Measurements from ENCODE around the gene CCL4. TPM values are rescaled to one million over a fixed set of nuclear protein-coding genes. Genes with fewer than 3 reads are reported as not detected.

Gene CCL4
- total and polyA plus RNA-seq, 2 experiments from 2014 or later, result not detected

DNA sequence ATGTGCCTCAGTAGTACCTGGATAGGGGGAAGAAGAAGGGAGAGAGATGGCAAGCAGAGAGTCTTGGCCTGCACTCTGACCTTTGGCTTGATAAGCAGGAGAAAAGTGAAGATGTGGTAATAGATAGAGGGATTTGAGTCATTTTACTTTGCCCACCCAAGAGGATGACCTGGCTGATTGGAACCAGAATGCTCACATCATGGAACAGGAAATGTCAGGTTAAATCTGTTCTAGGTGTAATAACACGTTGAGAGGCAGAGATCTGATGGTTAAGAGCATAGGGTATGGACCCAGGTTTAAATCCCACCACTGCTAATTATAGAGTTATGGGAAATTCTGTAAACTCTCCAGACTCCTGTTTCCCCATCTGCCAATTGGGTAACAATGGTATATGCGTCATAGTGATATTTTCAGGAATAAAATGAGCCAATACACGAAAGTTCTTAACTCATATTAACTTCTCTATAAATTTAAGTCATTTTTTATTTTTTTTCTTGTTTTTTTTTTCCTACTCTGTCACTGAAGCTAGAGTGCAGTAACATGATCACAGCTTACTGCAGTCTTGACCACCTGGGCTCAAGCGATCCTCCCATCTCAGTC lies 47.6 kb upstream of the CCL4 start:
- peaks cover 4% of the 10 kb centered on the region; the same call in 1 of the 2 replicates for H3K9me2 ChIP-seq (ENCODE audit: insufficient read depth)
- Mint-ChIP-seq H3K9me3 (peaks cover 7% of the 10 kb centered on the region), H3K4me3 (no peak overlapping the region), H3K27ac (no peak overlapping the region), H3K36me3 (ENCODE audit: low read depth) (no peaks in the 10 kb centered on the region), H3K27me3 (ENCODE audit: insufficient read depth, low read depth, poor library complexity) (peaks cover 2% of the 10 kb centered on the region), H3K4me1 (no peaks in the 10 kb centered on the region)
- no peak for DNase-seq (ENCODE audit: low spot score)
- H3K79me2 ChIP-seq (replicated peaks; ENCODE audit: insufficient read depth), result no peaks in the 10 kb centered on the region
- no peak for ATAC-seq
- no peak overlapping the region for H3K4me2 ChIP-seq
- no peaks in the 10 kb centered on the region for H3K27me3 ChIP-seq (ENCODE audit: insufficient read depth)
- H3K27ac ChIP-seq (ENCODE audit: low read depth), result no peak overlapping the region
- no peaks in the 10 kb centered on the region for H3F3A ChIP-seq (replicated peaks; ENCODE audit: low read depth)
- no peak overlapping the region for H3K4me3 ChIP-seq
- no peak for TF ChIP-seq CREB1 (CRISPR knock-in tag; IDR thresholded peaks at IDR 0.05; ENCODE audit: low read depth)
- TF ChIP-seq, protein P1, sequence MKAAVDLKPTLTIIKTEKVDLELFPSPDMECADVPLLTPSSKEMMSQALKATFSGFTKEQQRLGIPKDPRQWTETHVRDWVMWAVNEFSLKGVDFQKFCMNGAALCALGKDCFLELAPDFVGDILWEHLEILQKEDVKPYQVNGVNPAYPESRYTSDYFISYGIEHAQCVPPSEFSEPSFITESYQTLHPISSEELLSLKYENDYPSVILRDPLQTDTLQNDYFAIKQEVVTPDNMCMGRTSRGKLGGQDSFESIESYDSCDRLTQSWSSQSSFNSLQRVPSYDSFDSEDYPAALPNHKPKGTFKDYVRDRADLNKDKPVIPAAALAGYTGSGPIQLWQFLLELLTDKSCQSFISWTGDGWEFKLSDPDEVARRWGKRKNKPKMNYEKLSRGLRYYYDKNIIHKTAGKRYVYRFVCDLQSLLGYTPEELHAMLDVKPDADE (IDR thresholded peaks at IDR 0.05), result no peak
- no peak for TF ChIP-seq ZNF331 (CRISPR knock-in tag; IDR thresholded peaks at IDR 0.05; ENCODE audit: low read depth)
- TF ChIP-seq, protein P2, sequence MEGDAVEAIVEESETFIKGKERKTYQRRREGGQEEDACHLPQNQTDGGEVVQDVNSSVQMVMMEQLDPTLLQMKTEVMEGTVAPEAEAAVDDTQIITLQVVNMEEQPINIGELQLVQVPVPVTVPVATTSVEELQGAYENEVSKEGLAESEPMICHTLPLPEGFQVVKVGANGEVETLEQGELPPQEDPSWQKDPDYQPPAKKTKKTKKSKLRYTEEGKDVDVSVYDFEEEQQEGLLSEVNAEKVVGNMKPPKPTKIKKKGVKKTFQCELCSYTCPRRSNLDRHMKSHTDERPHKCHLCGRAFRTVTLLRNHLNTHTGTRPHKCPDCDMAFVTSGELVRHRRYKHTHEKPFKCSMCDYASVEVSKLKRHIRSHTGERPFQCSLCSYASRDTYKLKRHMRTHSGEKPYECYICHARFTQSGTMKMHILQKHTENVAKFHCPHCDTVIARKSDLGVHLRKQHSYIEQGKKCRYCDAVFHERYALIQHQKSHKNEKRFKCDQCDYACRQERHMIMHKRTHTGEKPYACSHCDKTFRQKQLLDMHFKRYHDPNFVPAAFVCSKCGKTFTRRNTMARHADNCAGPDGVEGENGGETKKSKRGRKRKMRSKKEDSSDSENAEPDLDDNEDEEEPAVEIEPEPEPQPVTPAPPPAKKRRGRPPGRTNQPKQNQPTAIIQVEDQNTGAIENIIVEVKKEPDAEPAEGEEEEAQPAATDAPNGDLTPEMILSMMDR (conservative IDR thresholded peaks at IDR 0.05; ENCODE audit: low read depth in 2 of 2), result no peak
- no peak for TF ChIP-seq EZH2phosphoT487 (IDR thresholded peaks at IDR 0.05; ENCODE audit: unreplicated experiment)
- no peak for TF ChIP-seq POLR2AphosphoS5 (IDR thresholded peaks at IDR 0.05; ENCODE audit: low read depth)
- TF ChIP-seq, protein P3, sequence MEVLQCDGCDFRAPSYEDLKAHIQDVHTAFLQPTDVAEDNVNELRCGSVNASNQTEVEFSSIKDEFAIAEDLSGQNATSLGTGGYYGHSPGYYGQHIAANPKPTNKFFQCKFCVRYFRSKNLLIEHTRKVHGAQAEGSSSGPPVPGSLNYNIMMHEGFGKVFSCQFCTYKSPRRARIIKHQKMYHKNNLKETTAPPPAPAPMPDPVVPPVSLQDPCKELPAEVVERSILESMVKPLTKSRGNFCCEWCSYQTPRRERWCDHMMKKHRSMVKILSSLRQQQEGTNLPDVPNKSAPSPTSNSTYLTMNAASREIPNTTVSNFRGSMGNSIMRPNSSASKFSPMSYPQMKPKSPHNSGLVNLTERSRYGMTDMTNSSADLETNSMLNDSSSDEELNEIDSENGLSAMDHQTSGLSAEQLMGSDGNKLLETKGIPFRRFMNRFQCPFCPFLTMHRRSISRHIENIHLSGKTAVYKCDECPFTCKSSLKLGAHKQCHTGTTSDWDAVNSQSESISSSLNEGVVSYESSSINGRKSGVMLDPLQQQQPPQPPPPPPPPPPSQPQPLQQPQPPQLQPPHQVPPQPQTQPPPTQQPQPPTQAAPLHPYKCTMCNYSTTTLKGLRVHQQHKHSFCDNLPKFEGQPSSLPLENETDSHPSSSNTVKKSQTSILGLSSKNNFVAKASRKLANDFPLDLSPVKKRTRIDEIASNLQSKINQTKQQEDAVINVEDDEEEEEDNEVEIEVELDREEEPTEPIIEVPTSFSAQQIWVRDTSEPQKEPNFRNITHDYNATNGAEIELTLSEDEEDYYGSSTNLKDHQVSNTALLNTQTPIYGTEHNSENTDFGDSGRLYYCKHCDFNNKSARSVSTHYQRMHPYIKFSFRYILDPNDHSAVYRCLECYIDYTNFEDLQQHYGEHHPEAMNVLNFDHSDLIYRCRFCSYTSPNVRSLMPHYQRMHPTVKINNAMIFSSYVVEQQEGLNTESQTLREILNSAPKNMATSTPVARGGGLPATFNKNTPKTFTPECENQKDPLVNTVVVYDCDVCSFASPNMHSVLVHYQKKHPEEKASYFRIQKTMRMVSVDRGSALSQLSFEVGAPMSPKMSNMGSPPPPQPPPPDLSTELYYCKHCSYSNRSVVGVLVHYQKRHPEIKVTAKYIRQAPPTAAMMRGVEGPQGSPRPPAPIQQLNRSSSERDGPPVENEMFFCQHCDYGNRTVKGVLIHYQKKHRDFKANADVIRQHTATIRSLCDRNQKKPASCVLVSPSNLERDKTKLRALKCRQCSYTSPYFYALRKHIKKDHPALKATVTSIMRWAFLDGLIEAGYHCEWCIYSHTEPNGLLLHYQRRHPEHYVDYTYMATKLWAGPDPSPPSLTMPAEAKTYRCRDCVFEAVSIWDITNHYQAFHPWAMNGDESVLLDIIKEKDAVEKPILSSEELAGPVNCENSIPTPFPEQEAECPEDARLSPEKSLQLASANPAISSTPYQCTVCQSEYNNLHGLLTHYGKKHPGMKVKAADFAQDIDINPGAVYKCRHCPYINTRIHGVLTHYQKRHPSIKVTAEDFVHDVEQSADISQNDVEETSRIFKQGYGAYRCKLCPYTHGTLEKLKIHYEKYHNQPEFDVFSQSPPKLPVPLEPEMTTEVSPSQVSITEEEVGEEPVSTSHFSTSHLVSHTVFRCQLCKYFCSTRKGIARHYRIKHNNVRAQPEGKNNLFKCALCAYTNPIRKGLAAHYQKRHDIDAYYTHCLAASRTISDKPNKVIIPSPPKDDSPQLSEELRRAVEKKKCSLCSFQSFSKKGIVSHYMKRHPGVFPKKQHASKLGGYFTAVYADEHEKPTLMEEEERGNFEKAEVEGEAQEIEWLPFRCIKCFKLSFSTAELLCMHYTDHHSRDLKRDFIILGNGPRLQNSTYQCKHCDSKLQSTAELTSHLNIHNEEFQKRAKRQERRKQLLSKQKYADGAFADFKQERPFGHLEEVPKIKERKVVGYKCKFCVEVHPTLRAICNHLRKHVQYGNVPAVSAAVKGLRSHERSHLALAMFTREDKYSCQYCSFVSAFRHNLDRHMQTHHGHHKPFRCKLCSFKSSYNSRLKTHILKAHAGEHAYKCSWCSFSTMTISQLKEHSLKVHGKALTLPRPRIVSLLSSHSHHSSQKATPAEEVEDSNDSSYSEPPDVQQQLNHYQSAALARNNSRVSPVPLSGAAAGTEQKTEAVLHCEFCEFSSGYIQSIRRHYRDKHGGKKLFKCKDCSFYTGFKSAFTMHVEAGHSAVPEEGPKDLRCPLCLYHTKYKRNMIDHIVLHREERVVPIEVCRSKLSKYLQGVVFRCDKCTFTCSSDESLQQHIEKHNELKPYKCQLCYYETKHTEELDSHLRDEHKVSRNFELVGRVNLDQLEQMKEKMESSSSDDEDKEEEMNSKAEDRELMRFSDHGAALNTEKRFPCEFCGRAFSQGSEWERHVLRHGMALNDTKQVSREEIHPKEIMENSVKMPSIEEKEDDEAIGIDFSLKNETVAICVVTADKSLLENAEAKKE (CRISPR knock-in tag; IDR thresholded peaks at IDR 0.05), result no peak
- no peak for TF ChIP-seq ZNF114 (CRISPR knock-in tag; IDR thresholded peaks at IDR 0.05)
- no peak for TF ChIP-seq NANOG (IDR thresholded peaks at IDR 0.05; ENCODE audit: borderline replicate concordance)
- no peak for TF ChIP-seq STAT1 (IDR thresholded peaks at IDR 0.05; ENCODE audit: unreplicated experiment)
- no peak for TF ChIP-seq JUNB (IDR thresholded peaks at IDR 0.05; ENCODE audit: unreplicated experiment)
- TF ChIP-seq, protein P4, sequence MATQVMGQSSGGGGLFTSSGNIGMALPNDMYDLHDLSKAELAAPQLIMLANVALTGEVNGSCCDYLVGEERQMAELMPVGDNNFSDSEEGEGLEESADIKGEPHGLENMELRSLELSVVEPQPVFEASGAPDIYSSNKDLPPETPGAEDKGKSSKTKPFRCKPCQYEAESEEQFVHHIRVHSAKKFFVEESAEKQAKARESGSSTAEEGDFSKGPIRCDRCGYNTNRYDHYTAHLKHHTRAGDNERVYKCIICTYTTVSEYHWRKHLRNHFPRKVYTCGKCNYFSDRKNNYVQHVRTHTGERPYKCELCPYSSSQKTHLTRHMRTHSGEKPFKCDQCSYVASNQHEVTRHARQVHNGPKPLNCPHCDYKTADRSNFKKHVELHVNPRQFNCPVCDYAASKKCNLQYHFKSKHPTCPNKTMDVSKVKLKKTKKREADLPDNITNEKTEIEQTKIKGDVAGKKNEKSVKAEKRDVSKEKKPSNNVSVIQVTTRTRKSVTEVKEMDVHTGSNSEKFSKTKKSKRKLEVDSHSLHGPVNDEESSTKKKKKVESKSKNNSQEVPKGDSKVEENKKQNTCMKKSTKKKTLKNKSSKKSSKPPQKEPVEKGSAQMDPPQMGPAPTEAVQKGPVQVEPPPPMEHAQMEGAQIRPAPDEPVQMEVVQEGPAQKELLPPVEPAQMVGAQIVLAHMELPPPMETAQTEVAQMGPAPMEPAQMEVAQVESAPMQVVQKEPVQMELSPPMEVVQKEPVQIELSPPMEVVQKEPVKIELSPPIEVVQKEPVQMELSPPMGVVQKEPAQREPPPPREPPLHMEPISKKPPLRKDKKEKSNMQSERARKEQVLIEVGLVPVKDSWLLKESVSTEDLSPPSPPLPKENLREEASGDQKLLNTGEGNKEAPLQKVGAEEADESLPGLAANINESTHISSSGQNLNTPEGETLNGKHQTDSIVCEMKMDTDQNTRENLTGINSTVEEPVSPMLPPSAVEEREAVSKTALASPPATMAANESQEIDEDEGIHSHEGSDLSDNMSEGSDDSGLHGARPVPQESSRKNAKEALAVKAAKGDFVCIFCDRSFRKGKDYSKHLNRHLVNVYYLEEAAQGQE (IDR thresholded peaks at IDR 0.05; ENCODE audit: unreplicated experiment), result no peak
- H2AFZ ChIP-seq, result no peak overlapping the region
- no peaks in the 10 kb centered on the region for H3K4me1 ChIP-seq (ENCODE audit: insufficient read depth)
- no peaks in the 10 kb centered on the region for H4K20me1 ChIP-seq (replicated peaks; ENCODE audit: insufficient read depth)
- H3K36me3 ChIP-seq (ENCODE audit: insufficient read depth), result 0 out of 2 replicates have a peak, but pooled peaks cover 3% of the 10 kb centered on the region
